ENCODE measurements around the gene ARHGEF28.
A peak's percentile ranks its signal among the peaks of the same experiment; 100 is the strongest.

Gene ARHGEF28

GRCh38 chr5:73774924-73775323 is 148.9 kb downstream of the ARHGEF28 start:
- no peak for DNase-seq (ENCODE audit: low spot score)

DNA sequence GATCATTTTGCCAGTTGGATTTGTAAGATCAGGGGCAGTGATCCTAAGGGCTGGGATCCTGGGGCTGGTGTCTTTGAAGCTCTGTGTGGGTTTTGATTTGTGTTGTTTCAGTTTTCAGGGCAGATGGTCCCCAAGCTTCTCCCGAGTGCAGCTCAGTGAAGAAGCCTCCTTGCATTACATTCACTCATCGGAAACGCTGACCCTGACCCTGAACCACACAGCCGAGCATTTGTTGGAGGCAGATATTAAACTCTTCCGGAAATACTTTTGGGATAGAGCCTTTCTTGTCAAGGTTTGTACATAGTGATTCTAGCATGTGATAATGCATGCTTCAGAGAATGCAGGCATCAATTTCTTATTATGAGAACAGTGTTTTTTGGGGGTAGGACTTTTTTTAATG is 150.4 kb downstream of the ARHGEF28 start:
- DNase-seq (ENCODE audit: low spot score): no peak

DNA sequence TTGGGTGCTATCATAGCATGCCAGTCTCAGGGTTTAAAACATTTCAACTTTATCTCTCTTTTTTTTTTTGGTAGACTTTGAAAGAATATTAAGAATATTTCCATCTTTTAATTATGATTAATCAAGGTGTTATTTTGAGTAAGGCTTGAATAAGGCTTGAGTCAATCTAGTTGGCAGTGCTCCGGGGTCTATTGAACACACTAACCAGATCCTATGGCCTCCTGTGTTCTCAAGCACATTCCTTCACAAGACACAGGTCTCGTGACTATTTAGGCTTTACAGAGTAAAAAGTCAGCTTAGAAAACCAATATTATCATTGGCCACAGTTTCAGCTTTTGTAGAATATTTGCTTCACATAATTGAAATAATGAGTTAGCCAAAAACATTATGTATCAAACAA is 151.2 kb downstream of the ARHGEF28 start:
- no peak for DNase-seq (ENCODE audit: low spot score)

GRCh38 chr5:73780302-73781080 is 154.5 kb downstream of the ARHGEF28 start:
- no peak for DNase-seq (ENCODE audit: low spot score)

DNA sequence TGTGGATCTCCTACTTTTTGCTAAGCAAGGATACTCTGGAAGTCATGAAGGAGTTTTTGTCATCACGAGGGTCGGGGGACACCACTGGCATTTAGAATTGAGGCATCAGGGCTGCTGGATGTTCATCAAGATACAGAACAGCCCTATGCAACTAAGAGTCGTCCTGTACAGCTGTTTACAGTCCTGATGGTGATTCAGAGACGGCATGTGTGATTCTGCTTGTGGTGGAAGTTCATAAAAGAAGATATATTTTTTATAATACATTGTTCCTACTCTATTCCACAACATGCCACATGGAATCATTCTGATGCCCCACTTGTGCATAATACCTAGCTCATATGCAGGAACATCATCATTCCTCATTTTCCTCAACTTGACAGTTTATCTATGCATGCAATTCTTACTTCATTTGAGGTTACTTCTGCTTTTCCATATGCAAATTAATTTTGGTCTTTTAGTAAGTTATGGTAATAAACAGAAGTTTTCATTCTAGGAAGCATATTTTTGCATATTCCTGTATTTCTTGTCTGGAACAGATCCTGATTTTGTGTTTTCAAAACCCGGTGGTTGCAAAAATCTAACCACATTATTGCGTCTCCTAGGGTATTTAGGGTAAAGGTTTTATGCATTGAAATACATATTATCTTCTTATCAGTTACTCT is 155.2 kb downstream of the ARHGEF28 start:
- no peak for DNase-seq (ENCODE audit: low spot score)

- DNase-seq (ENCODE audit: low spot score): no peak
Observed at GRCh38 chr5:73783828-73784227, 157.8 kb downstream of the ARHGEF28 start.

DNA sequence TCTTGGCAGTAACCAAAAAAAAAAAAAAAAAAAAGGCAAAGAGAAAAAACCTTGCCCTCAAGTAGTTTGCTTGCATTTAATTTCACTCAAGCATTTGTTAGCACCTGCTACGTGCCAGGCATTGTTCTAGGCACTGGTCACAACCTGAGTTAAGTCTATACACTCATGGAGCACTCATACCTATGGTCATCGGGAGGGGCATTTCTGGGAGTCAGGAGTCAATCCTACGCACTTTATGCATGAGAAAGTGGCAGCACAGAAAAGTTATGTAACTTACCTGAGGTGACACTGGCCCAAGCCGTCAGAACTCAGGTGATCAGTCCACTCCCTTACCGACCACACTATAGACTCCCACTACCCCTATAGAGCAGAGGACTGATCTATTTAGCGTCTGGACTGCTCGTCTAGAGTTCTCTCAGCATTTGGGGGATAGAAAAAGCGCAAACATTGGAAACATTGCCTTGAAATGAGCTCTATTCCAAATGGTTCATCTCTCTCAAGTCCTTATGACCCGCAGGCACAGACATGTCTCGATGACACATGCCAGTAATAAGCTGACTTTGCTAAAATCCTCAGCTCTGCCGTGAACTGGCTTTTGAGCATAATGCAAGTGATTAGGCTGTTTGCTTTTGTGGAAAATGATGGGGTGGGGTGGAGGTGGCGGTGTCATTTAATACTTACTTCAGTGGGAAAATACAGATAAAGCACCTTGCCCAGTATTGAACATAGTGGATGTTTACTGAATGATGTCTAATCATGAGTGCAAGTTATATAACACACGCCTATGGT is 160.2 kb downstream of the ARHGEF28 start:
- DNase-seq (ENCODE audit: low spot score): no peak

DNA sequence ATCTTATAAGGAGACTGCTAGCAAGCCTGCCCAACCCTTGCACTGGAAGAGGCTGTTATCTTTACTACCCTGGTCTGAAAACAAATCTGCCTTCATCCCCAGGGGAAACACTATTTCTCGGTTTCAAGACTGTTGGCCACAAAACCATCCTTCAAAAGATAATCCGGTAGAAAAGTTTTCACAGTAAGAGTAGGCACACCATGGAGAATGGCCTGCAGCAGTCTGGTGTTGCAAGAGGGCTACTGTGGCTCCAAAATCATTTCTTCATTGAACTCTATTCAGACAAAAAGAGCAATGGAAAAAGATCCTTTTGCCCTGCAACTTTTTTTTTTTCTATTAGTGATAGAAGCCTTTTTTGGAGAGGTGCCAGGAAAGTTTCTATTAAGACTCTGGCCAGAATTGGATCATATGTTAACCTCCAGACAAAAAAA is 163.9 kb downstream of the ARHGEF28 start:
- DNase-seq (ENCODE audit: low spot score): no peak

DNA sequence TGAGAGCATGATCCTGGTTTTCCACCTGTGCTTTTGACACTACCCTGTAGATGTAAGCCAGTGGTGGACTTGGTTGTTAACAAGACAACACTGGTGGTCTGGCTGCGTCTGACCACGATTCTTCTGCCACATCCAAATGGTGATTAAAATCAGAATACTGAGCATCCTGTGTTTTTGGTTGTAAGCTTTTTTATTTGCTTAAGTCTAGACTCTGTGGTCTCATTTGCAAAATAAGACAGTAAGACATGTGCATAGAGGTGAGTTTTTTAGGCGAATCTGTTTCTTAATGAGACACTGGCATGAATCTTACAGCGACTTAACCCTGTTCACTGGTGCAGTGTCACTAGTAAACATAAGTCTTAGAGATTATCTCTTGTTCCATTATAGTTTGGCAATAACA is 165.4 kb downstream of the ARHGEF28 start:
- no peak for DNase-seq (ENCODE audit: low spot score)

GRCh38 chr5:73792687-73793320 is 166.8 kb downstream of the ARHGEF28 start:
- DNase-seq (ENCODE audit: low spot score): peak; percentile 72

DNA sequence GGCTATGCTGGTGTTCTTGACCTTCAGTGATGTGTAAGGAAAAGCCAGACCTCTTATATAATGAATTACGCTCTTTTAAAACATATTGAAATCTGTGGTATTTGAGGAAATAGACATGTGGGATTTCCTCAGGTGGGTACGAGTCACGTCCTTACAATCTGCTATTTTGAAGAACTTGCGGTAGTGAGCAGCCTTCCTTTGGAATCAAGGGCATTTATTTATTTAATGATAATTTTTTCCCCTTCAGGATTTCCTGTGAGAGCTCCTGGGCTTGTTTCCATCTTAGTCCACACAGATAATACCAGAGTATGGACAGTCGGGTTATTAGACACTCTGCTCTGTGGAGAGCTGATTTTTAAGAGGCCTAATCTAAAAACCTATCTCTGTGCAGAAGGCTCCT is 167.9 kb downstream of the ARHGEF28 start:
- DNase-seq (ENCODE audit: low spot score): no peak

DNA sequence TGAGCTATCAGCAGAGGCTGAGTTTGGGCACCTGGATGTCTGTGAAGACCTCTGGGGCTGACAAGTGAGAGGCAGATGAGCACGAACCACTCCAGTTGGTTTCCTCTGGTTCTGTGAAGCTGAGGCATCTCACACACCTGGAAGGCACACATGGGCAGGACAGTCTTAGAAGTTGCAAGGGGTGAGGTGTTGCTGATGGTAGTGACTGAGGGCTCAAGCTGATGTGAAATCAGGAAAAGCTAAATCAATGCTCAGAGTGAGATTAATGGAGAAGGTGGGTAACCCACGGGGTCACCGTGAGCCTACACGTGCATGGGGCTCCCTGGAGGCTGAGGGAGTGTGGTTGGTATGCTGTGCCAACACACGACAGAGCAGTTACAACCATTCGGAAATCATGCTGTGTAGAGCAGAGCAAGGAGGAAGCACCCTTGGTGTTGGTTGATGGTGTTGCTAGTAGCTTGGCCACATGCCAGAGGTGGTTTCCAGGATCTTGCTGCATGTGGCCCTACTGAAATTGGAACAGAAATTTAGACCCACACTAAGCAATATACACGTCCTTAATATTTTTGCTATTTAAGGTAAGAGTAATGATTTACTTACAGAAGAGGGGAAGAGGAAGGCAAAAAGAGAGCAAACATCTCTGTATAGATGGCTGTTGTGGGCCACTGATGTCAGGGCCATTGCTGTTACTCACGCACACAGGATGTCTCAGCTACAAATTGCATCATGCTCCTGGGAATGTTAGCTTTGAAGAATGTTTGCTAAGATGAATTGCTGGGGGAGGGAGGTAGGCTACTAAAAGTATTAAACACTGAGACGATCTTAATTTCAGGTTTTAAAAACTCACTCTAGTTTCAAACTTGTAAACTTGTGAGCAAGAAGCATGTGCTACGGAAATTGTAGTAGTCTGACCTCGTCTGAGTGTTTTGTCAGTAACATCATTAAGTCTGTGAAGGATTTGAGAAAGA is 170.5 kb downstream of the ARHGEF28 start:
- no peak for DNase-seq (ENCODE audit: low spot score)

DNA sequence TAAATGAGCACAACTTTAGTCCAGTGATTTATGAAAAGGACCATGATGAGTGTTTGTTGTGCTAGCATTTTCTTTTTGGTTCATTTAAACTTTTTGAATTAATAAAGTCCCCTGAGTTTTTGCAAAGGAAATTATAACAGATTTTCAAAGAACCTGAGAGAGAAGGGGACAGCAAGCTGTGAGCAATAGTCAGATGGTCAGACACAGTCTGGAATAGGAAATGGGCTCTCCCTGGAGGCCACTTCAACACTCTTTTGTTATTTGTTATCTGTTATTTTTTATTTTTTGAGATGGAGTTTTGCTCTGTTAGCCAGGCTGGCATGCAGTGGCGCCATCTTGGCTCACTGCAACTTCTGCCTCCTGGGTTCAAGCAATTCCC is 171.1 kb downstream of the ARHGEF28 start:
- DNase-seq (ENCODE audit: low spot score): no peak

DNA sequence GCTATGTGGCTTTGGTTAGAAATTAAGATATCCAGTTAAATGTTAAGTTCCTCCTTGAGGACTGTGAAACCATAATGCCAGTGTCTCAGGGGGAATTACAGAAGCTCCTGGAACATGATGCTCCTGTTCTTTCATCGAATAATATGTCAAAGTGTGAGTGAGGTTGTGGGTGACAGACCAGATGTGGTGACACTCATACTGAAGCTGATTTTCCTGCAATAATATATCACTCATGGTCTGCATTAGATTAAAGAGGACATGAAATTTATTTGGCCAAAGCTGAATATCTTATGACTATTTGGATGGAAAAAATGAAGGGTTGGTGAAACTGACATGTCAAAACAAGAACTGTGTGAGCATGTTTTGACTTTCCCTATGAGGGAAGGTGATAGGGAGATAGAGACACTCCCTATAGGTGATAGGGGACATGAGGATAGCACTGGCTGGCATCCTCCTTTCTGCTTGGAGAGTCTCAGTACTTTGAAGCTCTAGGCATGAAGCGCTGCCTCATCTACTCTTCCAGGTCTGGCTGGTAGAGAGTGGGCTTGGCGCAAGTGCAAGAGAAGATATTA is 173.5 kb downstream of the ARHGEF28 start:
- no peak for DNase-seq (ENCODE audit: low spot score)

DNA sequence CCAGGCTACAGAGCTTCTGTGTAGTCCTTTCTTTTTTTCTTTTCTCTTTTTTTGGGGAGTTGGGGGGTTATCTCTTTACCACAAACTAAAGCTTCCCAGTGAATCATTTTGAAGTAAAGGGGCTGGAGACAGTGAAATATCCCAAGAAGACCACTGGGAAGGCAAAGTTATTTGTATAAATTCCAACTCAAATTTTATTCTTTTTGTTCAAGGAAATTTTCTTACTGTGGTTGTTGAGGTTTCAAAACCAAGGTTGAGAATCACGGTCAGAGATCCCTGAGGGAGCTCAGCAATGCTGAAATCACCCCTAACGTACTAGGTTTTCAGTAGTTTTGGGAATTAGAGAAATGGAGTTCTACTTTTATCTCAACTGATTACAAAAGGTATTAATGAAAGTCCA is 175.7 kb downstream of the ARHGEF28 start:
- DNase-seq (ENCODE audit: low spot score): no peak

GRCh38 chr5:73805449-73805848 is 179.5 kb downstream of the ARHGEF28 start:
- DNase-seq (ENCODE audit: low spot score): no peak

GRCh38 chr5:73808911-73809310 is 182.9 kb downstream of the ARHGEF28 start:
- no peak for DNase-seq (ENCODE audit: low spot score)

GRCh38 chr5:73810429-73810828 is 184.4 kb downstream of the ARHGEF28 start:
- no peak for DNase-seq (ENCODE audit: low spot score)

DNA sequence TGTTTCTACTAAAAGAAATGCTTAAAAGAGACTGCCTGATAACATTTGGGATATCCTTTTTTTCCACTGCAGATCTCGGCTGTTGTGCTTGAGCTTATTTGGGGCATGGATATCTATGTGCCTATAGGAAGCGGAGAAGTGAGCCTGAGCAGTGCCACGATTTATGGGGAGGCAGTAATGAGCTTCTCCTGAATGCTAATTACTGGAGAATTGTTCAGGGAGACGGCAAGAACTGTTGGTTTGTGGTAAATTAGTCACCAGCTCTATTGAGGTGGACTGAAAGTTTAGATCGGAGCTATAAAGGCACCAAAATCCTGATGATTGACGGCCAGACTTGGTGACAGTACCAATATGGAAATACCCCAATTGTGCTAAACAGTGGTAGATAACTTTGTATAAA is 186.5 kb downstream of the ARHGEF28 start:
- no peak for DNase-seq (ENCODE audit: low spot score)

DNA sequence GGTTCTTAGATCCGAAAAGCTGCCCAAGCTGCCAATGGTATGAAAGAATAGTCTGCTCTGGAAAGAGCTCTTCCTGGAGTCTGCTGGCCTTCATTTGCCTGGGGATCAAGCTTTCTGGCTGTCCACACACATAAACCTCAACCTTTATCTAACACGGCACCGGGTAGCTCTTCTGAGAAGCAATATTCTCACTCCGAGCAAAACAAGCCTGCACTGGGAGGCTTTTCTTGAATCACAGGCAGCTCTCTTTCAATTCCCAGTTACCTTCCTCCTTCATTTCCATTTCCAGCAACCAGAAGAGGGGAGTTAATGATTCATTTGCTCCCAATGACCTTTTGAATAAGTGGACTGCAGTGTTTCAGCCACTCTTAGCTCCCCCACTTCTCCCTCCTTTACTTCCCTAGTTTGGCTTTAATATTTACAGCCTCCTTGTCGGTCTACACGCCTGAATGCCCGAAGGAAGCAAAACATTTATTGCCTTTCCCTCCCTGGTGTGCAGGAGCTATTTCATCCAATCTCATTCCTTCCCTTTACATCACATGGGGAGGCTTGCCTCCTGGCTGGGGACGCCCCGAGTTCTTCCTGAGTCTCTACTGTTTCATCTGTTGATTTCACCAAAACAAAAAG is 187.1 kb downstream of the ARHGEF28 start:
- no peak for DNase-seq (ENCODE audit: low spot score)

All from SK-N-DZ (cell line).